Activated T-helper 2 cell treated with anti-CD3 and anti-CD28 coated beads, Interferon-gamma antibody, Interleukin-2, Interleukin-4, amounts not matched to agents 10 μg/mL and 5 μg/mL and 100 μg/mL, durations not matched to agents 14 hours and 24 hours and 36 hours (primary cell): ENCODE results near the gene SRD5A1. TPM values are rescaled to one million over a fixed set of nuclear protein-coding genes. Genes with fewer than 3 reads are reported as not detected.

Source experiments
- DNase-seq: peaks from one replicate; pipeline ENCODE4 v3.0.0; 2021; ENCODE audit warnings: low spot score
- H3K27ac Mint-ChIP-seq: one replicate; pipeline ENCODE4 v1.8.0; 2021; ENCODE audit warnings: mixed read lengths
- H3K27me3 Mint-ChIP-seq: one replicate; pipeline ENCODE4 v1.8.0; 2021; ENCODE audit warnings: low read depth, mixed read lengths
- H3K36me3 Mint-ChIP-seq: one replicate; pipeline ENCODE4 v1.8.0; 2021; ENCODE audit warnings: low read depth, mixed read lengths
- H3K4me1 Mint-ChIP-seq: one replicate; pipeline ENCODE4 v1.8.0; 2021; ENCODE audit warnings: low read depth, mixed read lengths
- H3K4me3 Mint-ChIP-seq: one replicate; pipeline ENCODE4 v1.8.0; 2021; ENCODE audit warnings: low read depth, mild to moderate bottlenecking, moderate library complexity, mixed read lengths
- H3K9me3 Mint-ChIP-seq: one replicate; pipeline ENCODE4 v1.8.0; 2021; ENCODE audit warnings: mixed read lengths
- intact Hi-C: fragments of 100-400 bp; cut with micrococcal nuclease; formaldehyde crosslinking; loops from one replicate; pipeline ENCODE4 v1.15.1; 2023
- total RNA-seq: library from RNA; stranded (reverse); gene quantifications from 2 replicates; pipeline ENCODE4 v1.2.3, GENCODE V29; 2022

SRD5A1 gene
- total RNA-seq, 1 donor from 2014 or later, result 16.0 TPM

DNA sequence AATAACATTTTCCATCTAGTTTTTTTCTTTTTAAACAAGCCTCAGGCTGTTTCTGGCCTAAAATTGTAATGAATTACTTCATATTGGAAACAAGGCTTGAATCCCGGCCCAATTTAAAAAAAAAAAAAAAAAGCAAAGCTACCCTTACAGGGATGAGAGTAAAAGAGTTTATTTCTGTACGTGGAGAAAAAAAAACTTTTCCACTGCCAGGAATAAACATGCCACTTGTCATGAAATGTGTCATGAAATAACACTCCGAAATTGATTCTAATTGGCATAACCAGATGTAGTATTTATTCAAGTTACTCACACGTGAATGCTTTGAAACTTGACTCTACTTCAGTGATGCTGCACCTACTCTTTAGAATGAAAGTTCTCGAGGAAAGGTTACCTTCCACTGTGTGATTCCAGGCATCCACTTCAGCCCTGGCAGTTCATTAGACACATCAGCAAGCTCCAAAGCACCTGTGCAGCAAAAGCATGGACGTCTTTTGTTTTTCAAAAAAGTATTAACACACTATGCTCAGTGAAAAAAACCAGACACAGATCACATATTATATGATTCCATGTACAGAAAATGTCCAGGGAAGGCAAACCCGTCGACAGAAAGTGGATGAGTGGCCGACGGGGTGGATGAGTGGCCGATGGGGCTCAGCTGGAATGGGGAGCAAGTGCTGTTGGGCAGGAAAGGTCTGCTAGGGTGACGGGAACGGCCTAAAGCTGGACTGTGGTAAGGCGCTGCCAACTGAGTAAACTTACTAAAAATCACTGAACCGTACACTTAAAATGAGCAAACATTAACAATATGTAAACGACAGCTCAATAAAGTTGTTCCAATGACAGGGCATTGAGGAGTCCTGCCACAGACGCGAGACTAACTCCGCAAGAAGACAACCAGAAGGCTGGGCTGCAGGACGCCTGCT lies 21.6 kb upstream of the SRD5A1 start:
- intact Hi-C loops, result no loop called here

DNA sequence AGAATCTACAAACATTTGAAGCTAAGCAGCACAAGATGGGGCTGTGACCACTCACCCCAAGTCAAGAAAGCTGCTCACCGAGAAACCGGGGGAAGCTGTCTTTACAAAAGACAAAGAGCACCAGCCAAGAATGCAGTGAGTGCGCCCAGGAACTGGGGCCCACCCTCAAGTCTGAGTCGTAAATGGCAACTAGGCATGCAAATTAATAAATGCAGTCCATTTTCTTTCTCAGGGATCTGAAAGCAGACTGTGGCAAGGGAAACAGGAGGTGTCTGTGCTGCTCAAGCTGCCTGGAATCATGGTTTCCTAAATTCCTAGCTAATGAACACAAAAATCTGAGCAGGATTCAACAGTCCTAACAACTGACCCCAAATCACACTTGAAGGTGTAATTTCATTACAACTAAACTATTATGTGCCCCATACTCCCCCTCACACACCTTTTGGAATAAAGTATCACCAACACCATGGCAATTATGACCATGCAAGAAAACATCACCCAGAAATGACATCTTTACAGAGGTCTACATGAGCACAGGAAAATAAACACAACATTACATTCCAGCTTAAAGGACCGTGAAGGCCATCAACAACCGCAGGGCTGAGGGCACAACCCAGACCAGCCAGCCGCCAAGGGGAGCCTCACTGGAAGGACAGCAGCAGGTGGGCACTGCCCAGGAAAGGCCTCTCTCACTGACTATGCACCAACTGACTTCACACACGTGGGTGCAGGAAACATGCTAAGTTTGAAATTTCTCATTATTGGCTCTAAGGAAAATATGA lies 18.0 kb upstream of the SRD5A1 start:
- no peaks in the 10 kb centered on the region for H3K9me3 Mint-ChIP-seq
- no peak overlapping the region for H3K4me3 Mint-ChIP-seq
- DNase-seq, result no peak
- no peak overlapping the region for H3K27ac Mint-ChIP-seq
- intact Hi-C loops, result no loop called here
- peaks cover 82% of the 10 kb centered on the region for H3K36me3 Mint-ChIP-seq
- H3K27me3 Mint-ChIP-seq, result no peaks in the 10 kb centered on the region
- H3K4me1 Mint-ChIP-seq, result peaks cover 24% of the 10 kb centered on the region

More for the DNA sequence above, 21.6 kb upstream of the SRD5A1 start:
- H3K36me3 Mint-ChIP-seq, result peaks cover 93% of the 10 kb centered on the region
- DNase-seq, result no peak
- no peaks in the 10 kb centered on the region for H3K9me3 Mint-ChIP-seq
- no peak overlapping the region for H3K27ac Mint-ChIP-seq
- no peak overlapping the region for H3K4me3 Mint-ChIP-seq
- peaks cover 22% of the 10 kb centered on the region for H3K4me1 Mint-ChIP-seq
- no peaks in the 10 kb centered on the region for H3K27me3 Mint-ChIP-seq

DNA sequence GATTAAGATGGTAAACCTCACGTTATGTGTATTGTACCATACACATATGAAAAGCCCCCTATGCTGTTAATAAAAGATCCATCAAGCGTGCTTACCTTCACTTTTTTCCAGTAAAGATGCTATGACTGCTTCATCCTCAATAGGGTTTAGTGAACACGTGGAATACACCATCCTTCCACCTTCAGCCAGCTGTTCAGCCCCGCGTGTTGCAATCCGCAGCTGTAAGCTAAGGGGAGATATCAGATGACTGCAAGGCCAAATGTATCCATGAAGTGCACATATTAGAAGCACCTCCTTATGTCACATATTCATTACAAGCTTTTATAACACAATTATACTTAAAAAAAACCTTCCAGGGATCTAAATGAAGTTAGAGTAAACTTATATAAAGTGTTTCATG lies 16.6 kb upstream of the SRD5A1 start:
- Mint-ChIP-seq H3K4me3 (no peak overlapping the region), H3K36me3 (peaks cover 83% of the 10 kb centered on the region), H3K27me3 (no peaks in the 10 kb centered on the region), H3K9me3 (no peaks in the 10 kb centered on the region), H3K4me1 (peaks cover 24% of the 10 kb centered on the region), H3K27ac (no peak overlapping the region)
- intact Hi-C loops, result no loop called here
- no peak for DNase-seq

DNA sequence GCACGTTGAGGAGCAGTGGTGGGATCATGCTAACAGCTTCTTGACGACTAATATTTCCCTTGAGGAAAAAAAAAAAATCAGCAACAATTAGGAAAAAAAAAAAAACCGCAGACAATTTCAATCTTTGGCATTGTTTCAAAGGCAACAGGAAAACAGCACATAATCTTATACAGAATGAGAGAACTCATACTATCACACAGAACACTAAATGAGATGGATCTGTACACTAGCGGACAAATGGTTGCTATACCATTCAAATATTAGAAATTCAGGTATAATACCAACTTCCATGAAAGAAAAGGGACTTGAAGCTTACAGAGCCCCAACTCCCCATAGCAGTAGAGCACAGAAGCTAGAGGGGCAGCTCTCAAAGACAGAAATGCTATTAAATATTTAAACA lies 10.0 kb upstream of the SRD5A1 start:
- Mint-ChIP-seq H3K4me3 (no peak overlapping the region), H3K36me3 (peaks cover 85% of the 10 kb centered on the region), H3K27ac (no peak overlapping the region), H3K27me3 (no peaks in the 10 kb centered on the region), H3K9me3 (peaks cover 28% of the 10 kb centered on the region), H3K4me1 (peaks cover 3% of the 10 kb centered on the region)
- no peak for DNase-seq
- intact Hi-C loops, result no loop called here

- Mint-ChIP-seq H3K9me3 (peaks cover 28% of the 10 kb centered on the region), H3K4me1 (no peaks in the 10 kb centered on the region), H3K36me3 (peaks cover 88% of the 10 kb centered on the region), H3K27me3 (no peaks in the 10 kb centered on the region), H3K27ac (no peak overlapping the region), H3K4me3 (no peak overlapping the region)
- intact Hi-C loops, result no loop called here
- DNase-seq, result no peak
Observed at GRCh38 chr5:6623941-6624340, 9.3 kb upstream of the SRD5A1 start.

GRCh38 chr5:6626508-6626907 lies 6.7 kb upstream of the SRD5A1 start:
- no peak for DNase-seq
- H3K36me3 Mint-ChIP-seq, result peaks cover 96% of the 10 kb centered on the region
- H3K27ac Mint-ChIP-seq, result no peak overlapping the region
- H3K4me1 Mint-ChIP-seq, result peaks cover 18% of the 10 kb centered on the region
- intact Hi-C loops, result no loop called here
- peaks cover 28% of the 10 kb centered on the region for H3K9me3 Mint-ChIP-seq
- H3K27me3 Mint-ChIP-seq, result no peaks in the 10 kb centered on the region
- H3K4me3 Mint-ChIP-seq, result no peak overlapping the region

- peak overlapping the region; percentile 38 for H3K27ac Mint-ChIP-seq
- no peaks in the 10 kb centered on the region for H3K27me3 Mint-ChIP-seq
- intact Hi-C loops, result loop anchor here (5.0 to 10.0 kb wide), 2 partner anchors 134 to 1233 kb away; partner anchors contain the start of genes FASTKD3 and MTRR
- peaks cover 57% of the 10 kb centered on the region for H3K36me3 Mint-ChIP-seq
- peaks cover 28% of the 10 kb centered on the region for H3K4me1 Mint-ChIP-seq
- H3K4me3 Mint-ChIP-seq, result peak overlapping the region; percentile 94
- no peak for DNase-seq
- no peaks in the 10 kb centered on the region for H3K9me3 Mint-ChIP-seq
Observed at GRCh38 chr5:6631441-6631840, 1.8 kb upstream of the SRD5A1 start.

- peak overlapping the region; percentile 94 for H3K4me3 Mint-ChIP-seq
- no peak for DNase-seq
- no peaks in the 10 kb centered on the region for H3K27me3 Mint-ChIP-seq
- peaks cover 47% of the 10 kb centered on the region for H3K36me3 Mint-ChIP-seq
- intact Hi-C loops, result loop anchor here (2.0 to 10.0 kb wide), 4 partner anchors 104 to 1232 kb away; partner anchors contain the start of genes FASTKD3, ICE1 and MTRR
- H3K9me3 Mint-ChIP-seq, result no peaks in the 10 kb centered on the region
- peak overlapping the region; percentile 98 for H3K27ac Mint-ChIP-seq
- peaks cover 28% of the 10 kb centered on the region for H3K4me1 Mint-ChIP-seq
Observed at GRCh38 chr5:6632324-6632887, 834 bp upstream of the SRD5A1 start.

DNA sequence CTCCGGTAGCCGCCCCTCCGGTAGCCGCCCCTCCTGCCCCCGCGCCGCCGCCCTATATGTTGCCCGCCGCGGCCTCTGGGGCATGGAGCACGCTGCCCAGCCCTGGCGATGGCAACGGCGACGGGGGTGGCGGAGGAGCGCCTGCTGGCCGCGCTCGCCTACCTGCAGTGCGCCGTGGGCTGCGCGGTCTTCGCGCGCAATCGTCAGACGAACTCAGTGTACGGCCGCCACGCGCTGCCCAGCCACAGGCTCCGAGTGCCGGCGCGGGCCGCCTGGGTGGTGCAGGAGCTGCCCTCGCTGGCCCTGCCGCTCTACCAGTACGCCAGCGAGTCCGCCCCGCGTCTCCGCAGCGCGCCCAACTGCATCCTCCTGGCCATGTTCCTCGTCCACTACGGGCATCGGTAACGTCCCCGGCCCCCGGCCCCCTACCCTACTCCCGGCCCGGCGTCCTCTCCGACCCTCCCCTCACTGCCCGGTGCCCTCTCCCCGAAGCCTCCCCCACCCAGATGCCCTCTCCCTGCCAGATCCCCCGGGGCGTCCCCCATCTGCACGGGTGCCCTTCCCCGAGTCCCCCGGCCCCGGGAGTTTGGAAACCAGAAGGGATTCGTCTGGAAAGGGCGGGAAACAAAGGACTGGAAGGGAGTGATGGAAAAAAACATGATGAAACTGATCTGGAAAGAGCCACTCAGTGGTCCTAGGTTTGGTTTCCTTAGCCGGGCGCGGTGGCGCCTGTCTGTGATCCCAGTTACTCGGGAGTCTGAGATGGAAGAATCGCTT lies 417 bp downstream of the SRD5A1 start:
- Mint-ChIP-seq H3K27me3 (no peaks in the 10 kb centered on the region), H3K4me1 (peaks cover 28% of the 10 kb centered on the region), H3K36me3 (peaks cover 35% of the 10 kb centered on the region), H3K27ac (peak overlapping the region; percentile 63), H3K9me3 (no peaks in the 10 kb centered on the region), H3K4me3 (peak overlapping the region; percentile 94)
- DNase-seq, result no peak
- intact Hi-C loops, result loop anchor here (1.0 to 10.0 kb wide), 7 partner anchors 80 to 1231 kb away; partner anchors contain the start of genes FASTKD3, ICE1, MED10 and MTRR

DNA sequence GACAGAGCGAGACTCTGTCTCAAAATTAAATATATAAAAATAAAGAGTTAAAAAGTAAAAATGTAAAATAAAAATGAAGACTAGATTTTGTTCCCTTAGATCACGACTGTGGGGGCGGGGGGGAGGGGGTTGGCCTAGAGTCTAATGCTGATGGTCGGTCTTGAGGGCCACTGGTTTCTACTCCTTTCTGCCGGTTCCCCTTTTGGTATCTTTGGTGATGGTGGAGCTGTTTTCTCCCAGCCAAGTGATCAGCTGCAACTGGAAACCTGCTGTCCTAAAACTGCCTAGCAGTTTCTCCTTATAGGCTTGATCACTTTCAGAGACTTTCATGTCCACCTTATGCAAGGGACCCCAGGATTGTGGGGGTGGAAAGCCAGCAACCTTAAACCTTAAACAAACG lies 1.1 kb downstream of the SRD5A1 start:
- no peaks in the 10 kb centered on the region for H3K27me3 Mint-ChIP-seq
- peak overlapping the region; percentile 90 for H3K4me3 Mint-ChIP-seq
- DNase-seq, result no peak
- intact Hi-C loops, result loop anchor here (5.0 to 10.0 kb wide), 2 partner anchors 137 to 1230 kb away; partner anchors contain the start of genes FASTKD3 and MTRR
- H3K36me3 Mint-ChIP-seq, result peaks cover 29% of the 10 kb centered on the region
- peaks cover 28% of the 10 kb centered on the region for H3K4me1 Mint-ChIP-seq
- H3K9me3 Mint-ChIP-seq, result no peaks in the 10 kb centered on the region
- H3K27ac Mint-ChIP-seq, result no peak overlapping the region

GRCh38 chr5:6634788-6635430 lies 1.7 kb downstream of the SRD5A1 start:
- no peak for DNase-seq
- Mint-ChIP-seq H3K27ac (no peak overlapping the region), H3K4me1 (peaks cover 23% of the 10 kb centered on the region), H3K36me3 (peaks cover 23% of the 10 kb centered on the region), H3K27me3 (no peaks in the 10 kb centered on the region), H3K9me3 (no peaks in the 10 kb centered on the region), H3K4me3 (peak overlapping the region; percentile 74)
- intact Hi-C loops, result loop anchor here (5.0 to 10.0 kb wide), 2 partner anchors 138 to 1230 kb away; partner anchors contain the start of genes FASTKD3 and MTRR
